Lower leg skin (tissue), 3 donors: Measurements from ENCODE around the gene ZNF507.

Experiments used
- CTCF ChIP-seq, 3 donors: fragments of 450-650 bp; IDR thresholded peaks; one replicate each; pipeline ENCODE4 v1.5.1; 2016; ENCODE audit warnings: antibody characterized with exemption in 3 of 3, mild to moderate bottlenecking in 3 of 3, moderate library complexity in 2 of 3
- POLR2A ChIP-seq, 2 donors: fragments of 450-650 bp; IDR thresholded peaks; one replicate each; pipeline ENCODE4 v1.6.1; 2016 to 2017; ENCODE audit warnings: antibody characterized with exemption in 2 of 2, mild to moderate bottlenecking in 1 of 2, moderate library complexity in 1 of 2

GRCh38 chr19:32367063-32367462 lies 21.7 kb downstream of the ZNF507 start:
- TF ChIP-seq CTCF (IDR thresholded peaks at IDR 0.05) (no peak), POLR2A (IDR thresholded peaks at IDR 0.05) (no peak)
